ENCODE data around the gene CUX1. TPM values are rescaled to one million over a fixed set of nuclear protein-coding genes. Genes with fewer than 3 reads are reported as not detected.

Gene CUX1
- total and polyA plus RNA-seq, 4 donors, result 40.5 to 138 (median 69.1) TPM

DNA sequence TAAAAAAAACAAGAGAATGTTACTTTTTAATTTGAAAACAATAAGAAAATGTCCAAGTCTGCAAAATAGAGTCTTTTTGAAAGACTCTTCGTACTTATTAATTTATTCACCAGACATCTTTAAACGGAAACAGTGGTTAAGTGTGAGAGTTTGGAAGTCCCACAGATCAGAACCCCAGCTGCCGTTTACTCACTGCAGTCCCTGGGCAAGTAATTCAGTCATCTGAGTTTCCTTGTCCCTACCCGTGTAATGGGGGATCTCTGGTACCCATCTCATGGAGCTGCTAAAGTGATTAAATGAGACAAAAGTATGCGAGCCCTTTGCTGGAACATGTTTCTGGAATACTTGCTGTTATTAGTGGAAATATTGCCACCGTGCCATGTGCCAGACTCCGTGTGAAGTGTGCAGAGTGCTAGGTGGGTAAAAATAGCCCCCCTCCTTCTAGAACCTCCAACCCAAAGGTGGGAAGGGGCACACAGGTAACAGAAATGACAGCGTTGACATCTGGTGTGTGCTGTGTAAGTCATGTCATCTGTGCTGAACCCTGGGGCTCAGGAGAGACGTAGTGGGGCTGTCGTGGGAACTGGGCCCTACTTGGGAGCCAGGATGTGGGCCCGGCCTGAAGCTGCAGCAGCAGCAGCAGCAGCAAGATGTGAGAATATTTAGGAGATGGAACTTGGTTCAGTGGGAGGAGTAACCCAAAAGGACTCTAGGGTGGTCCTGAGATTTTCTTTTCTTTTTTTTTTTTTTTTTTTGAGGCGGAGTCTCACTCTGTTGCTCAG, 140.5 kb downstream of the CUX1 start:
- Histone ChIP-seq H3K9ac (ENCODE audit: insufficient read depth in 1 of 2, low read length in 2 of 2) (no peak overlapping the region), H3K36me3 (ENCODE audit: control insufficient read depth in 4 of 4, insufficient read depth in 4 of 4, low read length in 4 of 4) (peaks cover 0 to 3% (median 0%) of the 10 kb centered on the region in 4 donors), H3K4me3 (no peak overlapping the region), H3K27me3 (ENCODE audit: control insufficient read depth in 3 of 3, insufficient read depth in 3 of 3, low read length in 2 of 3) (no peaks in the 10 kb centered on the region), H3K9me3 (ENCODE audit: control insufficient read depth in 4 of 4, insufficient read depth in 3 of 4, low read length in 3 of 4) (no peaks in the 10 kb centered on the region), H3K27ac (ENCODE audit: low read depth in 1 of 2, low read length in 1 of 2) (peak overlapping the region in 1 of 2 donors; percentile 51), H3K4me1 (ENCODE audit: control insufficient read depth in 5 of 5, insufficient read depth in 5 of 5, low read length in 5 of 5) (peaks cover 3 to 14% (median 10%) of the 10 kb centered on the region in 5 donors)
- WGBS, 2 donors, result 85 to 90% methylated on average over 12 of the region's 12 CpGs
- ATAC-seq (ENCODE audit: insufficient read depth, low FRiP score) (no peak), DNase-seq (no peak)
- TF ChIP-seq CTCF (IDR thresholded peaks at IDR 0.05; ENCODE audit: control extremely low read depth, extremely low read depth), result no peak

DNA sequence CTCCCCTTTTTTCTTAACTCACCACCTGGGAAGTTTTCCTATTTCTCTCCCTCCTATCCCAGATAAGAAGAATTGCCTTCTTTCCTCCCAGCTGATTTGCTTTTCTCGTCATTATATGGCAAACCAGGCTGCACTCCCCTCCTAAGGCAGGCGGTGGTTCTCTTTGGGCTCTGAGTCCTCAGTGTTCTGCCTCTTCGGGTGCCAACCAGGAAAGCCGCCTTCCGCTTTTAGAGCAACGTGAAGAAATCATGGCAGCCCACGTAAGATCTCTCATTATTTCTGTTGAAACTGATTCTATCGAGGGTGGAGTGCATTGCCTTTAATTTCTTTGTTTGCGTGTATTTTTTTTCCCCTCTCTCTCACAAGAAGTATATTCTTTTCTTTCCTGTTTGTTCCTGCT, 141.9 kb downstream of the CUX1 start:
- WGBS, 2 donors, result 89 to 91% methylated on average over 9 of the region's 9 CpGs

GRCh38 chr7:101959829-101960228, 142.4 kb downstream of the CUX1 start:
- ATAC-seq (ENCODE audit: insufficient read depth, low FRiP score) (no peak), DNase-seq (no peak)
- Histone ChIP-seq H3K27me3 (ENCODE audit: control insufficient read depth in 3 of 3, insufficient read depth in 3 of 3, low read length in 2 of 3) (no peaks in the 10 kb centered on the region), H3K4me1 (ENCODE audit: control insufficient read depth in 5 of 5, insufficient read depth in 5 of 5, low read length in 5 of 5) (peaks cover 3 to 5% (median 3%) of the 10 kb centered on the region in 5 donors), H3K9ac (ENCODE audit: insufficient read depth in 1 of 2, low read length in 2 of 2) (no peak overlapping the region), H3K4me3 (no peak overlapping the region), H3K9me3 (ENCODE audit: control insufficient read depth in 4 of 4, insufficient read depth in 3 of 4, low read length in 3 of 4) (no peaks in the 10 kb centered on the region), H3K27ac (ENCODE audit: low read depth in 1 of 2, low read length in 1 of 2) (no peak overlapping the region), H3K36me3 (ENCODE audit: control insufficient read depth in 4 of 4, insufficient read depth in 4 of 4, low read length in 4 of 4) (peaks cover 0 to 3% (median 0%) of the 10 kb centered on the region in 4 donors)
- TF ChIP-seq CTCF (IDR thresholded peaks at IDR 0.05; ENCODE audit: control extremely low read depth, extremely low read depth), result no peak
- 94 to 97% methylated on average over 17 of the region's 17 CpGs for WGBS, 2 donors

More for the DNA sequence above, 141.9 kb downstream of the CUX1 start:
- TF ChIP-seq CTCF (IDR thresholded peaks at IDR 0.05; ENCODE audit: control extremely low read depth, extremely low read depth), result no peak
- no peaks in the 10 kb centered on the region for H3K27me3 ChIP-seq (ENCODE audit: control insufficient read depth in 3 of 3, insufficient read depth in 3 of 3, low read length in 2 of 3)
- H3K9me3 ChIP-seq (ENCODE audit: control insufficient read depth in 4 of 4, insufficient read depth in 3 of 4, low read length in 3 of 4), result no peaks in the 10 kb centered on the region
- DNase-seq (no peak), ATAC-seq (ENCODE audit: insufficient read depth, low FRiP score) (no peak)
- H3K36me3 ChIP-seq (ENCODE audit: control insufficient read depth in 4 of 4, insufficient read depth in 4 of 4, low read length in 4 of 4), result peaks cover 0 to 3% (median 0%) of the 10 kb centered on the region in 4 donors
- no peak overlapping the region for H3K9ac ChIP-seq (ENCODE audit: insufficient read depth in 1 of 2, low read length in 2 of 2)
- H3K4me1 ChIP-seq (ENCODE audit: control insufficient read depth in 5 of 5, insufficient read depth in 5 of 5, low read length in 5 of 5), result peaks cover 3 to 10% (median 3%) of the 10 kb centered on the region in 5 donors
- no peak overlapping the region for H3K27ac ChIP-seq (ENCODE audit: low read depth in 1 of 2, low read length in 1 of 2)
- no peak overlapping the region for H3K4me3 ChIP-seq
